Measurements from ENCODE around the gene KIAA0753. TPM values are rescaled to one million over a fixed set of nuclear protein-coding genes. Genes with fewer than 3 reads are reported as not detected.

Gene KIAA0753
- total RNA-seq, 1 donor from 2014 or later, result 33.7 TPM

GRCh38 chr17:6683730-6684459, 43.4 kb upstream of the KIAA0753 start:
- no peaks in the 10 kb centered on the region for H3K36me3 Mint-ChIP-seq
- no peak overlapping the region for H3K27ac Mint-ChIP-seq
- no peak overlapping the region for H3K4me3 Mint-ChIP-seq
- no peaks in the 10 kb centered on the region for H3K4me1 Mint-ChIP-seq (ENCODE audit: unreplicated experiment)
- no peak for DNase-seq (ENCODE audit: extremely low spot score, unreplicated experiment)
- peaks cover 23% of the 10 kb centered on the region for H3K27me3 Mint-ChIP-seq
- no peak for TF ChIP-seq CTCF (conservative IDR thresholded peaks at IDR 0.05)
- no peaks in the 10 kb centered on the region for H3K9me3 Mint-ChIP-seq

- no peak for TF ChIP-seq CTCF (conservative IDR thresholded peaks at IDR 0.05)
- Mint-ChIP-seq H3K27ac (no peak overlapping the region), H3K4me3 (no peak overlapping the region), H3K36me3 (no peaks in the 10 kb centered on the region), H3K27me3 (peaks cover 29% of the 10 kb centered on the region), H3K4me1 (ENCODE audit: unreplicated experiment) (no peaks in the 10 kb centered on the region), H3K9me3 (no peaks in the 10 kb centered on the region)
- DNase-seq (ENCODE audit: extremely low spot score, unreplicated experiment), result no peak
Measured at GRCh38 chr17:6683081-6683684, 42.7 kb upstream of the KIAA0753 start.

GRCh38 chr17:6682339-6682738, 41.8 kb upstream of the KIAA0753 start:
- H3K27ac Mint-ChIP-seq, result no peak overlapping the region

GRCh38 chr17:6681671-6682070, 41.2 kb upstream of the KIAA0753 start:
- TF ChIP-seq CTCF (conservative IDR thresholded peaks at IDR 0.05), result no peak
- Mint-ChIP-seq H3K4me3 (no peak overlapping the region), H3K36me3 (no peaks in the 10 kb centered on the region), H3K9me3 (no peaks in the 10 kb centered on the region), H3K4me1 (ENCODE audit: unreplicated experiment) (no peaks in the 10 kb centered on the region), H3K27me3 (peaks cover 18% of the 10 kb centered on the region), H3K27ac (no peak overlapping the region)
- DNase-seq (ENCODE audit: extremely low spot score, unreplicated experiment), result no peak

More at GRCh38 chr17:6682339-6682738, 41.8 kb upstream of the KIAA0753 start:
- Mint-ChIP-seq H3K36me3 (no peaks in the 10 kb centered on the region), H3K4me3 (no peak overlapping the region), H3K4me1 (ENCODE audit: unreplicated experiment) (no peaks in the 10 kb centered on the region), H3K9me3 (no peaks in the 10 kb centered on the region), H3K27me3 (peaks cover 24% of the 10 kb centered on the region)
- TF ChIP-seq CTCF (conservative IDR thresholded peaks at IDR 0.05), result no peak
- no peak for DNase-seq (ENCODE audit: extremely low spot score, unreplicated experiment)

GRCh38 chr17:6681176-6681575, 40.7 kb upstream of the KIAA0753 start:
- peaks cover 18% of the 10 kb centered on the region for H3K27me3 Mint-ChIP-seq
- no peak for DNase-seq (ENCODE audit: extremely low spot score, unreplicated experiment)
- H3K36me3 Mint-ChIP-seq, result no peaks in the 10 kb centered on the region
- TF ChIP-seq CTCF (conservative IDR thresholded peaks at IDR 0.05), result no peak
- H3K4me3 Mint-ChIP-seq, result no peak overlapping the region
- H3K4me1 Mint-ChIP-seq (ENCODE audit: unreplicated experiment), result no peaks in the 10 kb centered on the region
- no peak overlapping the region for H3K27ac Mint-ChIP-seq
- no peaks in the 10 kb centered on the region for H3K9me3 Mint-ChIP-seq
